Endometrial microvascular endothelial cells (primary cell): ENCODE data around the gene ZNF555. TPM values are rescaled to one million over a fixed set of nuclear protein-coding genes. Genes with fewer than 3 reads are reported as not detected.
"Not testable (repeated sequence)": the region's sequence is repeated elsewhere in the genome, so short reads cannot be mapped to it uniquely, and the experiment has no call there.

Source experiments
- in situ Hi-C: cut with HindIII; loops from 2 replicates; pipeline ENCODE4 v1.10.0; 2017; ENCODE audit warnings: low sequenced_read_pairs, low pct_unique_long_range_greater_than_20kb; ENCODE audit errors: inconsistent ontology term
- total RNA-seq: library from RNA; depleted of rRNA; stranded (reverse); fragments of >200 nt; gene quantifications from one replicate; pipeline ENCODE4 v1.2.3, GENCODE V29; 2015; ENCODE audit errors: inconsistent ontology term

The ZNF555 gene
- total RNA-seq, 1 donor from 2014 or later: 3.2 TPM

DNA sequence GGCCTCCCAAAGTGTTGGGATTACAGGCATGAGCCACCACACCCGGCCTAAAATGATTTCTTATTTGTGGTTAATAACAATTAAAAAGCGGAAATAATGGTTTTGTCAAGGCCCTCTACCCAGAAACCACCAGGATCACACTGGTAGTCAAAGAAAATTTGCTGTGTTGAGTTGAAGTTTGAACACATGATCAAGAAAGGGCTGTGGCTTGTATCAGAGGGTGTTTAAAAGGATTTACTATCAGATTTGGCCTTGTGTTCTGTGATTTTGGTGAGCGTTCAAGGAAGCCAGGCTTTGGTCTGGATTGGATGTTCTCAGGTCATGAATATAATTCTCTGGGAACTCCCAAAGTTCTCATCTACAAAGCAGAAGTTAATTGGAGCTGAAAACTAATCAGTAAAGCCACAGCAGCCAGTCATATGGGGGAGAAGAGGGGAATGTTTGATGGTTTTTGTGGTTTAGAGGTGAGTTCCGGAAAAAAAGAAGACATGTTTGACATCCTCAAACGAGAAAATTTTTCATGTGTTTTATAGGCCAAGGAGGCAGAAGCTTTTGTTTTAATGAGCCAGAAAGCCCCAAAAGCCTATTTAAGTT lies 15.3 kb downstream of the ZNF555 start:
- in situ Hi-C loops: no loop called here

DNA sequence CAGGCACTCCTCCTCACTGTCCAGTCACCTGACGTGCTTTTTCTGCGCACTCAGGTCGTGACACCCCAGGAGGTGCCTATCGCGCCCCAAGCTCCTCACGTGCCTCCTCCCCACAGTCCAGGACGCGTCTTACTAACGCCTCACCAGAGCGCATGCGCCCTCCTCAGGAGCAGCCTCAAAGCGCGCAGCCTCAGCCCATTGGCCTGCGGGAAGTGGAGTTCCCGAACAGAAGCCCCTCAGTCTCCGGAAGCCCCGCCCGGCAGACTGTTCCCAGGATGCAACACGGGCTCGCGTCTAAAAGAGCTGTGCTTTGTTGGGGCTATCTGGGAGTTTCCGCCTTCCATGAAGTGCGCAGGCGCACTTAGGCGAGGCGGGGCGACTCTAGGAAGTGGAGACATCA lies 17.6 kb downstream of the ZNF555 start:
- in situ Hi-C loops: no loop called here

DNA sequence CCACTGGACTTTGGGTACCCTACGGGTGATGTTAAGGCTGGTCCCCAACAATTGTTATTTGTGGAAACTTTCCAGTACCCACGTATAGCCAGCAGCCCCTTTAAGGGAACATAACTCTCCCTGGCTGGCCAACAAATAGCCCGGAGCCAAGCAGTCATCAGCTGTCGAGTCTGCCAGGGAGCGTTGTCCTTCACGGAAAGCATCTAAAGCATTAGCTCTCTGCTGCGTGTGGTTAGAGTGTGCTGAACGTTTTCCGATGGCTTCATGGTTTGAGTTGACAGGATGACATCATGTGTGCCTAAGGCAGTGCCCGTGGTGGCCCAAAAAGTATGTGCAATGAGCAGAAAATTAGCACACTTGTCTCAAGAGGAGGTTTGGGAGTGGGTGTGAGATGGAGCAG lies 22.5 kb downstream of the ZNF555 start:
- in situ Hi-C loops: no loop called here

DNA sequence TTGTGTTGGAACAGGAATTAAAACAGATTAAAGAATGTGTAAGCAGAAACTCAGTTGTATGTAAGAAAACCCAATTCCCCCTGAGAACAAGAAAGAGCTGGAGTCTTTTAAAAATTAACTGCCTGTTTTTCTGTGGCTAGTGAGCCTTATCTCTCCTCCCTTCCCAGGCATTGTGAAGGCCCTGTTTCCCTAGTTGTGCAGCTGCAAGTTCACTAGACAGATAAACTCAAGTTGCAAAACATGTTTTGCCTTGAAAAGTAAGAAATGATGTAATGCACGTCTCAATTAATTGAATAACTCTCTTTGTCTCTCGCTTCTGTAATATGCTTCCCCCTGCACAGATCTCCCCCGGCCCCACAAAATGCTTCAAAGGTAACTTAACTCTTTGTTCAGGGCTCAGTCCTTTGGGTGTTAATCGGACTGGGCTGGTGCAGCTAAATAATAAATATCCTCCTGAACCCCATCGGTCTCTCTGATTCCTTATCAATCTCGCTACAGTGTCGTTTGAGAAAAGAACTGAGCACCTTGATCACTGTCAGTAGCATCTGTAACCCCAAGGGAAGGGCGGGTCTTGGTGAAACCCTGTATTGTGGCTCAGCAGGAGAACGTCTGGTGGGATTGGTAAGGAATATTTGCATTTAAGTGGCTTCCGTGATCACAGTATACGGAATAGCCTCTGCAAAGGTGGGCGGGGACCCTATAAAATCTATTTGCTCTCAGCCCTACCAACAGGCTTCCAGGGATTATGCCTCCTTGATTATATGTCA lies 24.2 kb downstream of the ZNF555 start:
- in situ Hi-C loops: no loop called here

DNA sequence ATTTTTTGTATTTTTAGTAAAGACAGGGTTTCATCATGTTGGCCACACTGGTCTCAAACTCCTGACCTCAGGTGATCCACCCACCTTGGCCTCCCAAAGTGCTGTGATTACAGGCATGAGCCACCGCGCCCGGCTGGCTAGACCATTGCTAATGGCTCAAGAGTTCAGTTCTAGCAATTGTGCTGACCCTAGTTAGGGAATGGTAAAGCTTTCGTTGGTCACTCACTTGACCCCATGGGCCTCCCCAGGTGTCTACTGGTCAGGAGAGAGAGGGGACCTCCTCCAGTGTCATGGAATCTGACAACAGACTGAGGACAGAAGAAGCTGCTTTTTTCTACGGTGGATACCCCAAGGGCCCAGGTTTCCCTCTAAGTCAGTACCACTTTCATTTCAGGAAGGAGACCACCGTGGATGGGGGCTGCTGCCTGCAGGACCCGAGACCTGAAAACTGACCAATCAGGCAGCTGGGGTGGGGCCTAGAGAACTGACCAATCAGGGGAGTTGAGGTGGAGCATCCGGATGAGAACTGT lies 25.3 kb downstream of the ZNF555 start:
- in situ Hi-C loops: no loop called here

DNA sequence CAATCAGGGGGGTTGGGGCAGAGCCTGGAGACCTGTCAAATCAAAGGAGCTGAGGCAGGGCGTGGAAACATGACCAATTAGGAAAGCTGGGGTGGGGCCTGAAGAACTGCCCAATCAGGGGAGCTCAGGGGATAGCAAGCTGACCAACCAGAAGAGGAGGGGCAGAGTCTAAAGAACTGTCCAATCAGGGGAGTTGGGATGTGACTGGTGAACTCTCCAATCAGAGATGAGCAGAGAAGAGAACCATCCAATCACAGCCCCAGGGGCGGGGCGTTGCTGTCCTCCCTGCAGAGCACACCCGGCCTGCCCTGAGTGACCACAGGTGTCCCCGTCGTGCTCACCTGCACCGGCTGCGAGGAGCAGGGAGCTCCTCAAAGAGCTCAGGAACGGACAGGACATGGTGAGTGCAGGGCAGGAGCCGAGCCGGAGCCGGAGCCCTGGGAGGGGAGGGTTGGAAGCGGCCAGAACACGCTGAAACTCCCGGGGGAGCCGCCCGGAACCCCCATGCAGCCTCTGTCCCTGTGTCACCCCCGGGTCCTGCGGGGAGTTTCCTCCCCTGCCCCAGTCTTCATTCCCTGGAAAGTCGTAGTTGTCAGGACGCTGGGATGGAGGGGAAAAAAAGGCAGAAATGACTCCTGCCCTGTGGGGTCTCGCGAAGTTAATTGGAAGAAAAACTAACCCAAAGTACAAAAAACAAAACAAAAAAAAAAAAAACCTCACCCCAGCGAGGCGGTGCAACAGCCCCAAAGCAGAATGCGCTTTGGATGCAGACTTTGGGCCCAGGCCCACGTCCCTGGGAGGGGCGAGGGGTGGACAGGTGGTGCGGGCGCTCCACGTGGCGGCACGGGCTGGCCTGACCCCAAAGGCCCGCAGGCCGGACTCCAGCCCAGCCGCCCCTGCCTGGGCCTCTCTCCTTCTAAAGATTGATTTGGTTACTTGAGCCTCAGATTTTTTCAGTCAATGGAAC lies 26.0 kb downstream of the ZNF555 start, which contains the start of gene ZNF556:
Gene ZNF556 (plus strand): TSS at position 311 of the 967 bp plus-strand sequence. CDS start 87 bp downstream, at position 398.
- in situ Hi-C loops: no loop called here

DNA sequence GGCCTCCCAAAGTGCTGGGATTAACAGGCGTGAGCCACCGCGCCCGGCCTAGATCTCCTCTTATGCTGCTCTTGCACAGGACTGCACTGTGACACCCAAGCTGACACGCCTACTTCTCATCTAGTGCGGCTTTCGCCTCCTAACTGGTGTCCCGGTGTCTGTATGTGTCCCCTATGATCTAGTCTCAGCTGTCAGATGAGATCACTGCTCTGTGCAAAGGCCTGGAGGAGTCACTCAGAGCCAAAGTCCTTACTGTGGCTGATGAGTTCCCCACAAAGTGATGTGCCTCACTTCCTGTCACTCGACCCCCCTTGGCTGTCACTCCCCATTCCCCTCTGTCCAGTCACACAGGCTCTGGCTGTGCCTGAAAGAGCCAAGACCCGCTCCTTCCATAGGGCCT lies 28.3 kb downstream of the ZNF555 start:
- in situ Hi-C loops: no loop called here

DNA sequence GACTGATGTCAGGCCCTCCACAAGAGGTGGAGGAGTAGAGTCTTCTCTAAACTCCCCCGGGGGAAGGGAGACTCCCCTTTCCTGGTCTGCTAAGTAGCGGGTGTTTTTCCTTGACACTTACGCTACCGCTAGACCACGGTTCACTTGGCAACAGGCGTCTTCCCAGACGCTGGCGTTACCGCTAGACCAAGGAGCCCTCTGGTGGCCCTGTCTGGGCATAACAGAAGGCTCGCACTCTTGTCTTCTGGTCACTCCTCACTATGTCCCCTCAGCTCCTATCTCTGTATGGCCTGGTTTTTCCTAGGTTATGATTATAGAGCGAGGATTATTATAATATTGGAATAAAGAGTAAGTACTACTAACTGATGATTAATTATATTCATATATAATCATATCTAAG lies 30.9 kb downstream of the ZNF555 start:
- in situ Hi-C loops: not testable (repeated sequence)

DNA sequence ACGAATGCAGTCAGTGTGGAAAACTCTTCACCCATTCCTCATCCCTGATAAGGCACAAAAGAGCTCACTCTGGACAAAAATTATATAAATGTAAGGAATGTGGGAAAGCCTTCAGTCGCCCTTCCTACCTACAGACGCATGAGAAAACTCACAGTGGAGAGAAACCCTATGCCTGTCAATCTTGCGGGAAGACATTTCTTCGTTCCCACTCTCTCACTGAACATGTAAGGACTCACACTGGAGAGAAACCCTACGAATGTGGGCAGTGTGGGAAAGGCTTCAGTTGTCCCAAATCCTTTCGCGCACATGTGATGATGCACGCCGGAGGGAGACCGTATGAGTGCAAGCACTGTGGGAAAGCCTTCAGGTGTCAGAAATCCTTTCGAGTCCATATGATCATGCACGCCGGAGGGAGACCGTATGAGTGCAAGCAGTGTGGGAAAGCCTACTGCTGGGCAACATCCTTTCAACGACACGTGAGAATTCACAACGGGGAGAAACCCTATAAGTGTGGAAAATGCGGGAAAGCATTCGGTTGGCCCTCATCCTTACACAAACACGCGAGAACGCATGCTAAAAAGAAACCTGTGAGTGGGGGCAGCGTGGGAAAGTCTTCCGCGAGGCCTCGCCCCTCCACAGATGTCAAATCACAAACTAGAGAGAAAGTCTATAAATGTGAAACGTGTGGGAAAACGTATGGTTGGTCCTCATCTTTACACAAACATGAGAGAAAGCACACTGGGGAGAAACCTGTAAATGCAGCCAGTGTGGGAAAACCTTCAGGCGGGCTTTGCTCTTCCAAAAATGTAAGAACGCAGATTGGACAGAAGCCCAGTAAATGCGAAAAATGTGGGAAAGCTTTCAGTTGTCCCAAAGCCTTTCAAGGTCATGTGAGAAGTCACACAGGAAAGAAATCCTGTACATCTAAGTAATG lies 36.4 kb downstream of the ZNF555 start:
- in situ Hi-C loops: no loop called here

DNA sequence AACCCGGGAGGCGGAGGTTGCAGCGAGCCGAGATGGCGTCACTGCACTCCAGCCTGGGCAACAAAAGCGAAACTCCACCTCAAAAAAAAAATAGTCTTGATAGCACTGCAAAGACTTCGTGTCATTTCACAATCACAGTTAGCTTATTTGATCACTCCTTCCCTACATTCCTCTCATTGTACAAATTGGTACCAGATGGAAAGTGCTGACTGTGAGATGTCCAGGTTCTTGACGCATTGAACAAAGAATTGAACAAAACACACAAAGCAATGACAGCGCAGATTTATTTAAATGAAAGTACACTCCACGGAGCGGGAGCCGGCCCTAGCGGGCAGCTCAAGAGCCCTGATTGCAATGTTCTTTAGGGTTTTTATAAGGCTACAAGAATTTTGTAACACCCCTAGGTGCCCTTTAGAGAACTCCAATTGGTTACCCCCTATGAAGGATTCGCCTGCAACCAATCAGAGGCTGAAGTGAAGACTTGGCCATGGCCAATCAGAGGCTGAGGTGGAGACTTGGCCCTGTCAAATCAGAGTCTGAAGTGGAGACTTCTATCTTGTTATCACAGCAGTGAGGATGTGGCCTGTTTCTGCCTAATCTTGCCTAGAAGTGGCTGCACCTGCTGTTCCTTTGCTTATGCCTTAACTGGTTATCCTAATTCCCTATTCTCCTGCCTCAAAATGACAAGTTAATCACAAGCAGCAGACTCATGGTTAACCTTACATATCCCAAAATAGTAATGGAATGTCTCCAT lies 42.6 kb downstream of the ZNF555 start:
- in situ Hi-C loops: no loop called here

DNA sequence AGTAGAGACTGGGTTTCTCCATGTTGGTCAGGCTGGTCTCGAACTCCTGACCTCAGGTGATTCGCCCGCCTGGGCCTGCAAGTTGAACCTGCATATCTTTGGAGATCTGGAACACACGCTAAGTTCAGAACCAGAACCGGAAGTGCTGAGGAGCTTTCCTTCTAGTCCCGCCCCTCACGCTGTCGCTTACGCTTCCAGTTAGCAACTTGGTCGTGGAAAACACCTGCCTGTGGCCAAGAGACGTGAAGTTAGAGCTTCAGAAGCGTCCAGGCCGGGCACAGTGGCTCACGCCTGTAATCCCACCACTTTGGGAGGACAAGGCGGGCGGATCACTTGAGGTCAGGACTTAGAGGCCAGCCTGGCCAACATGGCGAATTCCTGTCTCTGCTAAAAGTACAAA lies 44.5 kb downstream of the ZNF555 start:
- in situ Hi-C loops: no loop called here

DNA sequence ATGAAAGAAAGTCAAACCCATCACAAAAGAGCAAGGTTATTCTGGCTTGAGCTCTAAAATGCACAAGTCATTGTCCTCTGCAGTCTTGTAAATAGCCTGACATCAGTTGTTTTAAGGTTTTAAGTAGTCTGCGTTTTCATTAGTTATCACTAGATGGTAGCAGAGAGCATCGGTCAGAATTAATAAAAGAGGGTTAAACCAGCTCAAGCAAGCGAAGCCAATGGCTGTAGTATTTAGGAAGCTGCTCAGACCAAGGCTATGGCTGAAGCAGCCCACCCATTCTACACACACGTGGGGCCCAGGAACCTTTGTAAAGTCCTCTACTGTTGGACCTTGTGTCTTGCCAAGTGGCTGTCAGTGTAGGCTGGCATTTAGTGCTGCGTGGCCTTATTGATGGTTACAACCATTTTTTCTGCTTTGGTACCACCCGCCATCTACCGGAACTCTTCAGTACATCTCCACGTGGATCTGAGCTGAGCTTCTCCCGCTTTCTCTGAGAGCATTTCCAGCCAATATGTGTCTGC lies 46.2 kb downstream of the ZNF555 start:
- in situ Hi-C loops: no loop called here

DNA sequence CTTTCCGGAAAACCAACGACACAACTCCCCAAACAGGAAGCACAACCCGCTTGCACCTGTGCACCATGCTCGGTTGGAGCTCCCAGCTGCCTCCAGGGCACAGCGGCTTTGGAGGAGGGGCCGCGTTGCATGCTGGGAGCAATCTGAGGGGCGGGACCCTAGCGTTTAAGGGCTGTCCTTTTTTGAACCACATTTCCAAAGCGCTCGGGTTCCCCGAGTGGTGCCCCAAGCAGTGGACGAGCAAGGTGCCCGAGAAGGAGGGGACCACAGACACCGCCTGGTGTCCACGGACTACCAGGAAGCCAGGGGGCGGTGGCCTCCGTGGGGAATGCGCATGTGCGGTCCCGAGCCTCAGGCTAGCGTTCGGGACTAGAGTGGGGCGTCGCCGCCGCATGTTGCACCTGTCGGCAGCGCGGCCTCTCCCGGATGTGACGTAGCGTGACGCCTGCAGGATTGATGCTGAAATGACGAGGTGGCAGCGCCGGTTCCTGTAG lies 47.5 kb downstream of the ZNF555 start:
- in situ Hi-C loops: no loop called here

DNA sequence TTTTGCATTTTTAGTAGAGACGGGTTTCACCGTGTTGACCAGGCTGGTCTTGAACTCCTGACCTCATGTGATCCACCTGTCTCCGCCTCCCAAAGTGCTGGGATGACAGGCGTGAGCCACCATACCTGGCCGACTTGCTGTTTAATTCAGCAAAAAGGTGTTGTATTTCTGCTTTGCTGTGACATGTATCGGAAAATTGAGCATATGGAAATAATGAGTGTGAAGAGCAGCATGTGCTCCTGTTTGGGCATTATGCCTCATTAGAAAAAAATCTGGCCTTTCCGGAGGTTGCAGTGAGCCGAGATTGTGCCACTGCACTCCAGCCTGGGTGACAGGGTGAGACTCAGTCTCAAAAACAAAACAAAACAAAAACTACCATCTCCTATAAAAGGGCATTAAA lies 49.3 kb downstream of the ZNF555 start:
- in situ Hi-C loops: not testable (repeated sequence)

DNA sequence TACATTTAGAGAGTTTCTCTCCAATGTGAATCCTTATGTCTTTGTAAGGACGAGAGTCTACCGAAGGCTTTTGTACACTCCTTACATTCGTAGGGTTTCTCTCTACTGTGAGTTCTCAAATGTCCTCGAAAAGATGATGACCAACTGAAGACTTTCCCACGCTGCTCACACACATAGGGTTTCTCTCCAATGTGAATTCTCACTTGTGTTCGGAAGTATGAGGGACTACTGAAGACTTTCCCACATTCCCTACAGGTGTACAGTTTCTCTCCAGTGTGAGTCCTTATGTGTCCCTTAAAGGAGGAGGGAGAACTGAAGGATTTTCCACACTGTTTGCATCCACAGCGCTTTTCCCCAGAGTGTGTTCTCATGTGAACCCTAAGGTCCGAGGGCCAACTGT lies 55.4 kb downstream of the ZNF555 start:
- in situ Hi-C loops: no loop called here

DNA sequence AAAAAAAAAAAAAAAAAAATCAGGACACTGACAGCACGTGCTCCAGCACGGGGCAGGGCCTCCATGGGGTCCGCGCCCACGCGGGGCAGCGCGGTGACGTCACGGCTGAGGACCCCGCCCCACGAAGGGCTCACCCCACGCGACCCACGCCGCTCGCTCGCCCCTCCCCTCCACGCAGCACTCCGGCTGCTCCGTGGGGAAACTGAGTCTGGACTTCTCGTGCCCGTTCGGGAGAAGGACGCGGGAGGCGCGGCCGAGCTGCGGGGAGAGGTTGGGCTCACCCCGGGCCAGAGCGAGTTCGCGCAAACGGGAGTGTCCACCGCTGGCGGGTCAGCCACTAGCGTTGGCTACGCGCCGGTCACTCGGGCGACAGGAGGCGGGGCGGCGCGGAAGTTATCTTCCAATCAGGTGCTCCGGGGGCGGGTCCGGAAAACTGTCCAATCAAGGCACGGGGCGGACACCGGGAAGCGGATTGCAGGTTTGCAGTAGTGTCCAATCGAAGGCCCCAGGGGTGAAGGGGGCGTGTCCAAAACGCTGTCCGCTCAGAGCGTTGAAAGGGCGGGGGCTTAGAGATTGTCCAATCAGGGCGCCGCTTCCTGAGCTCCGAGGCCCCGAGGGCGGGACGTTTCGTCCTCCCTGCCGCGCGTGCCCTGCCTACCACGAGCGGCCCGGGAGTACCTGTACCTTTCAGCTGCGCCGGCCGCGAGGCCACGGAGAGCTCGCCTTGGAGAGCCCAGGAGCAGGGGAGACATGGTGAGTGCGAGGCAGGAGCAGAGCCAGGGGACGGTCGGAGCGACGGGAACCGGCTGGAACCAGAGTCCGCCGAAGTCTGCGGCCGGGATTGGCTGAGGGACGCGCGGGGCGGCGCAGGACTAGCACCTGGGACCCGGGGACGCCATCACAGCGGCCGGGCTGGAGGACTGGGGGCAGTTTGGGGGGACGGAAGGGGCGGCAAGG lies 59.3 kb downstream of the ZNF555 start, which contains the start of gene ZNF57:
Gene ZNF57 (plus strand): TSS at position 633 of the 957 bp plus-strand sequence. CDS start 118 bp downstream, at position 751.
- in situ Hi-C loops: no loop called here
